Liver (tissue), 3 donors: ENCODE measurements around the gene SLC16A8.

Experiments used
- ATF3 ChIP-seq: IDR thresholded peaks from 2 replicates; pipeline ENCODE4 v1.6.1; 2016; ENCODE audit warnings: antibody characterized with exemption
- CTCF ChIP-seq: fragments of 150-350 bp; IDR thresholded peaks from 2 replicates; pipeline ENCODE4 v1.5.1; 2017; ENCODE audit warnings: improper control_type of control experiment, low read depth, low read length; ENCODE audit not compliant: missing input control
- RAD21 ChIP-seq, 2 donors: IDR thresholded peaks; 2 replicates each; pipeline ENCODE4 v1.6.1; 2016; ENCODE audit warnings: antibody characterized with exemption in 2 of 2, mild to moderate bottlenecking in 2 of 2
- REST ChIP-seq: IDR thresholded peaks from 2 replicates; pipeline ENCODE4 v1.6.1; 2016; ENCODE audit warnings: antibody characterized with exemption, mild to moderate bottlenecking
- TAF1 ChIP-seq: conservative IDR thresholded peaks from 2 replicates; pipeline ENCODE4 v1.6.1; 2016; ENCODE audit warnings: antibody characterized with exemption, mild to moderate bottlenecking
- donor health status: healthy.
- donor health status: healthy.

- no peak for TF ChIP-seq CTCF
- no peak for TF ChIP-seq RAD21 (IDR thresholded peaks at IDR 0.05)
- no peak for TF ChIP-seq REST
- no peak for TF ChIP-seq TAF1
- no peak for TF ChIP-seq ATF3
These were observed 49.0 kb downstream of the SLC16A8 start for GRCh38 chr22:38034884-38035529.
